HG03025 (cell line): Measurements from ENCODE around the gene KIAA0232.
"Not testable (repeated sequence)": the region's sequence is repeated elsewhere in the genome, so short reads cannot be mapped to it uniquely, and the experiment has no call there.

Experiments
- ATAC-seq: cut with Tn5 transposase; IDR thresholded peaks from one replicate; pipeline ENCODE4 v1.9.1; 2021; ENCODE audit warnings: mild to moderate bottlenecking, moderate library complexity; ENCODE audit not compliant: unreplicated experiment, low FRiP score

The KIAA0232 gene

GRCh38 chr4:6773106-6773505, 9.4 kb upstream of the KIAA0232 start:
- ATAC-seq, result no peak

- ATAC-seq, result no peak
Measured at GRCh38 chr4:6773616-6774540, 8.6 kb upstream of the KIAA0232 start.

- no peak for ATAC-seq
Measured at GRCh38 chr4:6775746-6776145, 6.8 kb upstream of the KIAA0232 start.

DNA sequence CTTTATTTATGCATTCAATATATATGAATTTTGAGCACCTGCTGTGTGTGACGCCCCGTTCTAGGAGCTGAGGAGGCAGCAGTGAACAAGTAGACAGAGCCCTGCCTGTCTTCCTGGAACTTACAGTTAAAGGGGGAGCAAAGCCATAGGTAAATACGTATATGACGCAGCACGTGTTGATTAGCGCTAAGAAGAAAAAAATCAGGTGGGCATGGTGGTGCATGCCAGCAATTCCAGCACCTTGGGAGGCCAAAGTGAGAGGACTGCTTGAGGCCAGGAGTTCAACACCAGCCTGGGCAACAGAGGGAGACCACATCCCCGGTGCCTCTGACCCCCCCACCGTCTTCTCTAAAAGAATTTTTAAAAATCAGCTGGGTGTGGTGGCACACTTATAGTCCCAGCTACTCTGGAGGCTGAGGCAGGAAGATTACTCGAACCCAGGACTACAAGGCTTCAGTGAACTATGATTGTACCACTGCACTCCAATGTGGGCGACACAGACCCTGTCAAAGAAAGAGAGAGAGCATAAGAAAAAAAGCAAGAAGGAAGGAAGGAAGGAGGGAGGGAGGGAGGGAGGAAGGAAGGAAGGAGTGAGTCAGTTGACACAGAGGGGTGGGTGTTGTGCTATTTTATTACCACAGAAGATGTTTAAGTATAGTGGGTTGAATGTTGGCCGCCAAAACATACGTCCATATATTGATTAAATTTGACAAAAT, 5.4 kb upstream of the KIAA0232 start:
- no peak for ATAC-seq

DNA sequence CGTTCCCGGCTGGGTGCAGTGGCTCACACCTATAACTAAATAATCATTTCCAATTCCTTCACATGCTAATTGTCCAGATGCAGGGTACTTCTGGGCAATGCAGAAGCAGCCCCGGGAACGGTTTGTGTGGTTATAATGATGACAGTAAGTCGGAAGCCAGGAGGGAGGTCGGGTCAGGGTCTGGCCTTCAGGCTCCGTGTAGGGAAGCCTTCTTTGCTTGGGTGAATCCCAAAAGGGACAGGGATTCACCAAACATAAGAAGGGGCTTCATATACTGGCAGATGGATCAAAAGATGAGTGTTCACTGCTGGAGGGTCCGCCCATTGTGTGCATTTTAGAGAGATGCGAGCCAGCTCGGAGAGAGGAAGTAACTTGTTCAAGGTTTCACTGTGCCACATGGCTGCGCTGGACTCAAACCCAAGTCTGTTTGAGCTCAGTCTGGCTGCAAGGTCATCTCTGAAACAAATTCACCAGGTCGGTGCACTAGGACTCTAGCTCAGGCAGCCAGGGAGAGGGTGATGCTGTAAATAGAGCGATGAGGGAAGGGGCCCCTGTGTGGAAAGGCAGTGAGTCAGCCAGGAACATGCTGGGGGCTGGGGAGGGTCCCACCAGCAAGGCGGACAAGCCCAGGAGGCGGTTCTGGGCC, 4.8 kb upstream of the KIAA0232 start:
- ATAC-seq, result no peak

GRCh38 chr4:6778435-6778834, 4.1 kb upstream of the KIAA0232 start:
- ATAC-seq, result no peak

- ATAC-seq, result no peak
Measured at GRCh38 chr4:6779667-6780565, 2.6 kb upstream of the KIAA0232 start.

GRCh38 chr4:6781113-6781512, 1.4 kb upstream of the KIAA0232 start:
- no peak for ATAC-seq

DNA sequence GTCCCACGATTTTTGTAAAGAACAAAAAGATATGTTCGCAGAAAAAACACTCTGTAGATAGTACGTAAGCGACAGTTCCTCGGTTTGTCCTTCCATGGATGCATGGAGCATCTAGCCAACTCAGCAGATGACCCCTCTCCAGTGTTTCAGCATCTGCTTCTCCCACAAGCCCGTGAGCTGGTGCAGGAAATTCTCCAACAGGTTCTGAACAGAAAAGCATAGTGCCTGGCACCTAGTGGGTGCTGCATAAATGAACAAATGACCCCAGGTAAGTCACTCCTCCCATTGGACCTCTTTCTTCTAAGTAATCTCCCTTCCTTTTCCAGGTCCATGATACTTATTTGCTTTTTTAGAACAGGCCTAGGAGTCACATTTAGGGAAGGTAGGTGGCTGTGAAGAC, 966 bp upstream of the KIAA0232 start:
- ATAC-seq, result no peak

DNA sequence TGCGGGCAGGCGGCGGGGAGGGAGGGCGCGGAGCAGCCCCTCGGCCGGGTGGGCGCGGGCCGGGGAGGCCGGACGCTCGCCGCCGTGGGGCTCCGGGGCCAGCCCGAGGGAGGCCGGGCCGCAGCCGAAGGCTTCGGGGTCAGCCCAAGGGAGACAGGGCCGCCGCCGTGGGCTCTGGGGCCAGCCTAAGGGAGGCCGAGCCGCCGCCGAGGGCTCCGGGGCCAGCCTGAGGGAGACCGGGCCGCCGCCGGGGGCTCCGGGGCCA, 251 bp downstream of the KIAA0232 start:
- ATAC-seq, result no peak

GRCh38 chr4:6783111-6783981, 819 bp downstream of the KIAA0232 start:
- ATAC-seq, result peak; percentile 62

GRCh38 chr4:6785572-6785925, 3.0 kb downstream of the KIAA0232 start:
- no peak for ATAC-seq

GRCh38 chr4:6788123-6788522, 5.6 kb downstream of the KIAA0232 start:
- no peak for ATAC-seq

- not testable (repeated sequence) for ATAC-seq
Measured at GRCh38 chr4:6791245-6791644, 8.7 kb downstream of the KIAA0232 start.

GRCh38 chr4:6791796-6792195, 9.3 kb downstream of the KIAA0232 start:
- ATAC-seq, result not testable (repeated sequence)

- ATAC-seq, result no peak
Measured at GRCh38 chr4:6794189-6794588, 11.7 kb downstream of the KIAA0232 start.

- no peak for ATAC-seq
Measured at GRCh38 chr4:6795821-6796220, 13.3 kb downstream of the KIAA0232 start.

GRCh38 chr4:6797368-6797767, 14.8 kb downstream of the KIAA0232 start:
- ATAC-seq, result not testable (repeated sequence)

- no peak for ATAC-seq
Measured at GRCh38 chr4:6799091-6799490, 16.6 kb downstream of the KIAA0232 start.

DNA sequence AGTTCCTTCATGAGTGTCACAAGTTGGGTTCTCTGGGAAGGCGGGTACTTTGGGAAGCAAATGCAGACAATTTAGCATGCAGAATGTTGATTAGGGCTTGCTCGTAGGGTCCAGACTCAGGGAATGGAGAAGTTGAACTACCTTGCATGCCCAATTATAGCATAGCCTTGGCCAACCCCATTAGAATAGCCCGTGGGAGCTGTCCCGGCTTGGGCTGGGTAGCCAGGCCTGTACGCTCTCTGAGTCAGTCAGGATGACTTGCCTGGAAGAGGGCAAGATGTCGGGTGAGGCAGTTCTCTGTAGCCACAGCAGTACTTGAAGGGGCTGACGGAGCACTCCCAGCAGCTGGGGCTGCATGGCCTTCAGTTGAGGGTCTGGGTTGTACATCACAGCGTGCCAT, 19.5 kb downstream of the KIAA0232 start:
- ATAC-seq, result no peak
